ENCODE results near the gene FOXRED2.

Gene FOXRED2

GRCh38 chr22:36439481-36440271, 67.2 kb downstream of the FOXRED2 start:
- Mint-ChIP-seq H3K4me1 (peaks cover 32 to 66% of the 10 kb centered on the region in 2 donors), H3K9me3 (no peaks in the 10 kb centered on the region), H3K4me3 (no peak overlapping the region), H3K27ac (no peak overlapping the region), H3K36me3 (no peaks in the 10 kb centered on the region), H3K27me3 (no peaks in the 10 kb centered on the region)
- peak in 1 of 2 donors; percentile 17 for ATAC-seq (replicated peaks)
- DNase-seq, result no peak

All from stimulated activated naive B cell treated with anti-CD40 and anti-IgM and Interleukin-4, amounts not matched to agents 10 μg/mL and 1 μg/mL and 100 μg/mL, for 72 hours (primary cell).